IPS DF 6.9 (cell line): ENCODE measurements around the gene RADIL.

Experiments
- DNase-seq: peaks from one replicate; pipeline ENCODE4 v3.0.0-alpha.2; 2013; ENCODE audit warnings: low read depth, low spot score
- H3K27ac ChIP-seq: one replicate; pipeline ENCODE4 v1.5.1; 2013; ENCODE audit warnings: low read length, control low read depth
- H3K27me3 ChIP-seq: 2 replicates; pipeline ENCODE4 v1.6.1; 2013; ENCODE audit warnings: mild to moderate bottlenecking, low read length; ENCODE audit not compliant: control insufficient read depth, insufficient read depth
- H3K36me3 ChIP-seq: 2 replicates; pipeline ENCODE4 v1.6.1; 2013; ENCODE audit warnings: low read length; ENCODE audit not compliant: control insufficient read depth, insufficient read depth
- H3K4me1 ChIP-seq: 2 replicates; pipeline ENCODE4 v1.6.1; 2013; ENCODE audit warnings: low read length; ENCODE audit not compliant: control insufficient read depth, insufficient read depth
- H3K4me3 ChIP-seq: 2 replicates; pipeline ENCODE4 v1.5.1; 2013; ENCODE audit warnings: mild to moderate bottlenecking, low read length
- H3K9me3 ChIP-seq: 2 replicates; pipeline ENCODE4 v1.6.1; 2013; ENCODE audit warnings: low read length, inconsistent platforms; ENCODE audit not compliant: control insufficient read depth, insufficient read depth
- WGBS: extraction: QIAGEN DNeasy Blood & Tissue Kit; methylation state at CpG from one replicate; pipeline ENCODE4 v1.1.7; 2013; ENCODE audit warnings: mixed read lengths, missing lambda C conversion rate; ENCODE audit not compliant: insufficient read length, insufficient coverage; 5-methylcytosine and 5-hydroxymethylcytosine counted together

Gene RADIL

GRCh38 chr7:4851459-4852422, 31.8 kb downstream of the RADIL start:
- H3K27ac ChIP-seq: no peak overlapping the region
- WGBS: no CpG with 5 or more reads among the region's 6 CpGs
- H3K4me1 ChIP-seq: peaks cover 2% of the 10 kb centered on the region; the same call in 1 of the 2 replicates
- no peak for DNase-seq
- H3K9me3 ChIP-seq: peaks cover 2% of the 10 kb centered on the region
- H3K36me3 ChIP-seq: no peaks in the 10 kb centered on the region
- no peak overlapping the region for H3K4me3 ChIP-seq
- no peaks in the 10 kb centered on the region for H3K27me3 ChIP-seq

- WGBS: no CpG with 5 or more reads among the region's 8 CpGs
- Histone ChIP-seq H3K36me3 (no peaks in the 10 kb centered on the region), H3K27ac (no peak overlapping the region), H3K9me3 (peaks cover 2% of the 10 kb centered on the region), H3K4me1 (peaks cover 2% of the 10 kb centered on the region; the same call in 1 of the 2 replicates), H3K4me3 (no peak overlapping the region), H3K27me3 (no peaks in the 10 kb centered on the region)
- DNase-seq: no peak
Measured at GRCh38 chr7:4850262-4850795, 33.2 kb downstream of the RADIL start.

- Histone ChIP-seq H3K27me3 (no peaks in the 10 kb centered on the region), H3K27ac (no peak overlapping the region), H3K9me3 (no peaks in the 10 kb centered on the region; the same call in 1 of the 2 replicates), H3K4me1 (peaks cover 2% of the 10 kb centered on the region; the same call in 1 of the 2 replicates), H3K4me3 (no peak overlapping the region), H3K36me3 (no peaks in the 10 kb centered on the region)
- DNase-seq: no peak
- no CpG with 5 or more reads among the region's 4 CpGs for WGBS
Measured at GRCh38 chr7:4849390-4849789, 34.1 kb downstream of the RADIL start.

- Histone ChIP-seq H3K36me3 (no peaks in the 10 kb centered on the region), H3K4me1 (peaks cover 2% of the 10 kb centered on the region; the same call in 1 of the 2 replicates), H3K4me3 (no peak overlapping the region), H3K9me3 (no peaks in the 10 kb centered on the region), H3K27me3 (no peaks in the 10 kb centered on the region), H3K27ac (no peak overlapping the region)
- DNase-seq: no peak
- no CpG with 5 or more reads among the region's 18 CpGs for WGBS
Measured at GRCh38 chr7:4845740-4846142, 37.8 kb downstream of the RADIL start.

GRCh38 chr7:4842319-4843064, 41.0 kb downstream of the RADIL start:
- no CpG with 5 or more reads among the region's 22 CpGs for whole genome bisulfite sequencing
- H3K36me3 ChIP-seq: no peaks in the 10 kb centered on the region

GRCh38 chr7:4841836-4842235, 41.7 kb downstream of the RADIL start:
- Histone ChIP-seq H3K4me1 (no peaks in the 10 kb centered on the region), H3K27ac (no peak overlapping the region), H3K4me3 (no peak overlapping the region), H3K36me3 (no peaks in the 10 kb centered on the region), H3K9me3 (no peaks in the 10 kb centered on the region), H3K27me3 (no peaks in the 10 kb centered on the region)
- DNase-seq: no peak
- no CpG with 5 or more reads among the region's 13 CpGs for WGBS

More at GRCh38 chr7:4842319-4843064, 41.0 kb downstream of the RADIL start:
- Histone ChIP-seq H3K4me3 (no peak overlapping the region), H3K9me3 (no peaks in the 10 kb centered on the region), H3K27ac (no peak overlapping the region), H3K27me3 (no peaks in the 10 kb centered on the region), H3K4me1 (no peaks in the 10 kb centered on the region)
- DNase-seq: no peak

- Histone ChIP-seq H3K27me3 (no peaks in the 10 kb centered on the region), H3K27ac (no peak overlapping the region), H3K9me3 (no peaks in the 10 kb centered on the region), H3K4me3 (no peak overlapping the region), H3K36me3 (no peaks in the 10 kb centered on the region; the same call in 1 of the 2 replicates), H3K4me1 (no peaks in the 10 kb centered on the region)
- DNase-seq: no peak
- WGBS: no CpG with 5 or more reads among the region's 17 CpGs
Measured at GRCh38 chr7:4841007-4841784, 42.3 kb downstream of the RADIL start.

GRCh38 chr7:4840079-4840501, 43.4 kb downstream of the RADIL start:
- Histone ChIP-seq H3K27ac (no peak overlapping the region), H3K36me3 (no peaks in the 10 kb centered on the region; the same call in 1 of the 2 replicates), H3K4me3 (no peak overlapping the region), H3K4me1 (no peaks in the 10 kb centered on the region), H3K27me3 (no peaks in the 10 kb centered on the region), H3K9me3 (no peaks in the 10 kb centered on the region)
- no peak for DNase-seq
- no CpG with 5 or more reads among the region's 16 CpGs for WGBS

GRCh38 chr7:4838626-4839334, 44.7 kb downstream of the RADIL start:
- no peaks in the 10 kb centered on the region for H3K4me1 ChIP-seq

More at GRCh38 chr7:4838626-4839334, 44.7 kb downstream of the RADIL start:
- H3K27me3 ChIP-seq: no peaks in the 10 kb centered on the region
- no peaks in the 10 kb centered on the region for H3K9me3 ChIP-seq
- DNase-seq: no peak
- WGBS: no CpG with 5 or more reads among the region's 21 CpGs
- no peak overlapping the region for H3K4me3 ChIP-seq
- no peaks in the 10 kb centered on the region; the same call in 1 of the 2 replicates for H3K36me3 ChIP-seq
- no peak overlapping the region for H3K27ac ChIP-seq
